K562 (cell line): Measurements from ENCODE around the gene RUNDC1. TPM values are rescaled to one million over a fixed set of nuclear protein-coding genes. Genes with fewer than 3 reads are reported as not detected.
A peak's percentile ranks its signal among the peaks of the same experiment; 100 is the strongest.

Experiments
- polyA plus RNA-seq, 8 experiments: library from polyadenylated mRNA; depleted of rRNA in 4 of 8; stranded (reverse) in 5 of 8; unstranded in 3 of 8; fragments of >200 nt; fragmentation: Nextera tagmentation in 2 of 8; fragmentation: Illumina TruSeq in 1 of 8; extraction: Ambion mirVana in 2 of 8; extraction: Trizol in 1 of 8; gene quantifications; 2 replicates each; pipeline versions ENCODE4 v1.2.1 to v1.2.3, GENCODE V29; 2011 to 2014; ENCODE audit warnings: inconsistent platforms in 1 of 8, missing spikeins in 1 of 8
- small RNA-seq: library from RNA; depleted of rRNA; stranded (forward); fragments of <200 nt; gene quantifications from one replicate; pipeline ENCODE3, GENCODE V24; 2014
- total RNA-seq, 7 experiments: library from RNA; depleted of rRNA in 6 of 7; stranded (reverse); fragments of >200 nt in 6 of 7; fragmentation: Illumina TruSeq in 2 of 7; extraction: Trizol in 2 of 7; gene quantifications; 2 replicates each; pipeline versions ENCODE4 v1.2.1 to v1.2.3, GENCODE V29; 2011 to 2021; ENCODE audit warnings: low replicate concordance in 1 of 7

RUNDC1 gene
- total and polyA plus RNA-seq, 9 of the 15 experiments (the other 6 are each of a cell fraction or from before 2014, with no cell fraction given) = 3.4 to 12.6 (median 9.4) TPM

Small RNAs within 50 kb of the gene (small RNA-seq; reads per million reads assigned to genes)
- gene AARSD1 (0.55 reads per million, percentile 28 among the genes with 10 or more reads in this experiment), gene RF00561 (not detected)

Other genes starting within 250 kb of the RUNDC1 start
Only the 7 nearest of the 21 such genes appear.
- gene G6PC1, start 79.8 kb upstream of the RUNDC1 start, total RNA-seq (2014; rRNA removed) = not detected in 2 replicates
- not detected in 2 replicates for gene G6PC1, start 79.8 kb upstream of the RUNDC1 start, total RNA-seq (2014; rRNA removed; fragmentation: Illumina TruSeq; extraction: Trizol)
- gene G6PC1, start 79.8 kb upstream of the RUNDC1 start, total RNA-seq (2015; rRNA removed; fragmentation: Illumina TruSeq; extraction: Trizol) = not detected in 2 replicates
- not detected in 2 replicates for gene G6PC1, start 79.8 kb upstream of the RUNDC1 start, total RNA-seq (2021)
- not detected in 2 replicates for gene G6PC1, start 79.8 kb upstream of the RUNDC1 start, polyA plus RNA-seq (2011; rRNA removed)
- not detected in 2 replicates for gene G6PC1, start 79.8 kb upstream of the RUNDC1 start, polyA plus RNA-seq (2014; fragmentation: Illumina TruSeq; extraction: Trizol)
- not detected for gene G6PC1, start 79.8 kb upstream of the RUNDC1 start, polyA plus RNA-seq (2014; fragmentation: Nextera tagmentation; extraction: Ambion mirVana)
- gene G6PC1, start 79.8 kb upstream of the RUNDC1 start, polyA plus RNA-seq (2014; rRNA removed) = not detected in 2 replicates
- gene AARSD1, start 16.1 kb upstream of the RUNDC1 start, total RNA-seq (2014; rRNA removed) = 65.3 and 68.6 TPM in 2 replicates
- 57.8 and 61.9 TPM in 2 replicates for gene AARSD1, start 16.1 kb upstream of the RUNDC1 start, total RNA-seq (2014; rRNA removed; fragmentation: Illumina TruSeq; extraction: Trizol)
- gene AARSD1, start 16.1 kb upstream of the RUNDC1 start, total RNA-seq (2015; rRNA removed; fragmentation: Illumina TruSeq; extraction: Trizol) = 56.9 and 57.4 TPM in 2 replicates
- gene AARSD1, start 16.1 kb upstream of the RUNDC1 start, total RNA-seq (2021) = 56.8 and 60.7 TPM in 2 replicates
- 58.1 and 98.5 TPM in 2 replicates for gene AARSD1, start 16.1 kb upstream of the RUNDC1 start, polyA plus RNA-seq (2011; rRNA removed)
- gene AARSD1, start 16.1 kb upstream of the RUNDC1 start, polyA plus RNA-seq (2014; fragmentation: Illumina TruSeq; extraction: Trizol) = 67.8 and 75.1 TPM in 2 replicates
- gene AARSD1, start 16.1 kb upstream of the RUNDC1 start, polyA plus RNA-seq (2014; fragmentation: Nextera tagmentation; extraction: Ambion mirVana) = 10 to 100 TPM; 51.7 to 91.5 TPM
- gene AARSD1, start 16.1 kb upstream of the RUNDC1 start, polyA plus RNA-seq (2014; rRNA removed) = 96.2 and 97.9 TPM in 2 replicates
- gene PTGES3L, start 485 bp upstream of the RUNDC1 start, total RNA-seq (2014; rRNA removed) = 6.0 and 12.2 TPM in 2 replicates
- gene PTGES3L, start 485 bp upstream of the RUNDC1 start, total RNA-seq (2014; rRNA removed; fragmentation: Illumina TruSeq; extraction: Trizol) = 8.8 and 9.0 TPM in 2 replicates
- gene PTGES3L, start 485 bp upstream of the RUNDC1 start, total RNA-seq (2015; rRNA removed; fragmentation: Illumina TruSeq; extraction: Trizol) = 6.8 and 7.8 TPM in 2 replicates
- 8.2 and 9.6 TPM in 2 replicates for gene PTGES3L, start 485 bp upstream of the RUNDC1 start, total RNA-seq (2021)
- 5.5 and 7.7 TPM in 2 replicates for gene PTGES3L, start 485 bp upstream of the RUNDC1 start, polyA plus RNA-seq (2011; rRNA removed)
- 11.8 and 12.1 TPM in 2 replicates for gene PTGES3L, start 485 bp upstream of the RUNDC1 start, polyA plus RNA-seq (2014; fragmentation: Illumina TruSeq; extraction: Trizol)
- gene PTGES3L, start 485 bp upstream of the RUNDC1 start, polyA plus RNA-seq (2014; fragmentation: Nextera tagmentation; extraction: Ambion mirVana) = 10 to 100 TPM; 11.5 to 16.0 TPM
- gene PTGES3L, start 485 bp upstream of the RUNDC1 start, polyA plus RNA-seq (2014; rRNA removed) = 10.9 and 14.5 TPM in 2 replicates
- 2,067 and 2,551 TPM in 2 replicates for gene RPL27, start 17.9 kb downstream of the RUNDC1 start, total RNA-seq (2014; rRNA removed)
- gene RPL27, start 17.9 kb downstream of the RUNDC1 start, total RNA-seq (2014; rRNA removed; fragmentation: Illumina TruSeq; extraction: Trizol) = 2,142 and 2,848 TPM in 2 replicates
- gene RPL27, start 17.9 kb downstream of the RUNDC1 start, total RNA-seq (2015; rRNA removed; fragmentation: Illumina TruSeq; extraction: Trizol) = 2,702 and 3,023 TPM in 2 replicates
- 1,539 and 1,728 TPM in 2 replicates for gene RPL27, start 17.9 kb downstream of the RUNDC1 start, total RNA-seq (2021)
- gene RPL27, start 17.9 kb downstream of the RUNDC1 start, polyA plus RNA-seq (2011; rRNA removed) = 5,002 and 6,155 TPM in 2 replicates
- gene RPL27, start 17.9 kb downstream of the RUNDC1 start, polyA plus RNA-seq (2014; fragmentation: Illumina TruSeq; extraction: Trizol) = 4,115 and 4,591 TPM in 2 replicates
- gene RPL27, start 17.9 kb downstream of the RUNDC1 start, polyA plus RNA-seq (2014; fragmentation: Nextera tagmentation; extraction: Ambion mirVana) = 1,000 to 10,000 TPM; 3,710 to 4,120 TPM
- gene RPL27, start 17.9 kb downstream of the RUNDC1 start, polyA plus RNA-seq (2014; rRNA removed) = 3,174 and 4,926 TPM in 2 replicates
- 11.7 and 13.9 TPM in 2 replicates for gene IFI35, start 26.2 kb downstream of the RUNDC1 start, total RNA-seq (2014; rRNA removed)
- gene IFI35, start 26.2 kb downstream of the RUNDC1 start, total RNA-seq (2014; rRNA removed; fragmentation: Illumina TruSeq; extraction: Trizol) = 3.9 and 4.7 TPM in 2 replicates
- 8.4 and 9.4 TPM in 2 replicates for gene IFI35, start 26.2 kb downstream of the RUNDC1 start, total RNA-seq (2015; rRNA removed; fragmentation: Illumina TruSeq; extraction: Trizol)
- 10.6 TPM in 2 replicates for gene IFI35, start 26.2 kb downstream of the RUNDC1 start, total RNA-seq (2021)
- gene IFI35, start 26.2 kb downstream of the RUNDC1 start, polyA plus RNA-seq (2011; rRNA removed) = 5.3 and 7.5 TPM in 2 replicates
- 11.3 TPM in 2 replicates for gene IFI35, start 26.2 kb downstream of the RUNDC1 start, polyA plus RNA-seq (2014; fragmentation: Illumina TruSeq; extraction: Trizol)
- 10 to 100 TPM in 1 of 2 experiments, 1 to 10 TPM in 1; 4.4 to 10.2 TPM for gene IFI35, start 26.2 kb downstream of the RUNDC1 start, polyA plus RNA-seq (2014; fragmentation: Nextera tagmentation; extraction: Ambion mirVana)
- gene IFI35, start 26.2 kb downstream of the RUNDC1 start, polyA plus RNA-seq (2014; rRNA removed) = 12.0 and 13.1 TPM in 2 replicates
- gene VAT1, start 41.8 kb downstream of the RUNDC1 start, total RNA-seq (2014; rRNA removed) = 72.5 and 96.7 TPM in 2 replicates
- 58.6 and 60.6 TPM in 2 replicates for gene VAT1, start 41.8 kb downstream of the RUNDC1 start, total RNA-seq (2014; rRNA removed; fragmentation: Illumina TruSeq; extraction: Trizol)
- gene VAT1, start 41.8 kb downstream of the RUNDC1 start, total RNA-seq (2015; rRNA removed; fragmentation: Illumina TruSeq; extraction: Trizol) = 94.7 and 97.8 TPM in 2 replicates
- gene VAT1, start 41.8 kb downstream of the RUNDC1 start, total RNA-seq (2021) = 141 and 153 TPM in 2 replicates
- 46.3 and 61.6 TPM in 2 replicates for gene VAT1, start 41.8 kb downstream of the RUNDC1 start, polyA plus RNA-seq (2011; rRNA removed)
- 108 and 109 TPM in 2 replicates for gene VAT1, start 41.8 kb downstream of the RUNDC1 start, polyA plus RNA-seq (2014; fragmentation: Illumina TruSeq; extraction: Trizol)
- 10 to 100 TPM; 29.4 to 46.0 TPM for gene VAT1, start 41.8 kb downstream of the RUNDC1 start, polyA plus RNA-seq (2014; fragmentation: Nextera tagmentation; extraction: Ambion mirVana)
- 62.2 and 66.7 TPM in 2 replicates for gene VAT1, start 41.8 kb downstream of the RUNDC1 start, polyA plus RNA-seq (2014; rRNA removed)
- 0.68 and 1.3 TPM in 2 replicates for gene RND2, start 44.7 kb downstream of the RUNDC1 start, total RNA-seq (2014; rRNA removed)
- gene RND2, start 44.7 kb downstream of the RUNDC1 start, total RNA-seq (2014; rRNA removed; fragmentation: Illumina TruSeq; extraction: Trizol) = 0.98 and 0.99 TPM in 2 replicates
- gene RND2, start 44.7 kb downstream of the RUNDC1 start, total RNA-seq (2015; rRNA removed; fragmentation: Illumina TruSeq; extraction: Trizol) = 1.4 TPM in 2 replicates
- gene RND2, start 44.7 kb downstream of the RUNDC1 start, total RNA-seq (2021) = 1.8 TPM in 2 replicates
- gene RND2, start 44.7 kb downstream of the RUNDC1 start, polyA plus RNA-seq (2011; rRNA removed) = 1.4 and 1.9 TPM in 2 replicates
- 1.3 TPM in 2 replicates for gene RND2, start 44.7 kb downstream of the RUNDC1 start, polyA plus RNA-seq (2014; fragmentation: Illumina TruSeq; extraction: Trizol)
- gene RND2, start 44.7 kb downstream of the RUNDC1 start, polyA plus RNA-seq (2014; fragmentation: Nextera tagmentation; extraction: Ambion mirVana) = under 1 TPM; 0.15 to 0.39 TPM
- gene RND2, start 44.7 kb downstream of the RUNDC1 start, polyA plus RNA-seq (2014; rRNA removed) = 0.77 and 1.8 TPM in 2 replicates